ENCODE measurements around the gene PCDHB16. TPM values are rescaled to one million over a fixed set of nuclear protein-coding genes. Genes with fewer than 3 reads are reported as not detected.
"Not testable (repeated sequence)": the region's sequence is repeated elsewhere in the genome, so short reads cannot be mapped to it uniquely, and the experiment has no call there.

The PCDHB16 gene
- total RNA-seq, 1 experiment from 2014 or later, result 6.5 TPM

- Histone ChIP-seq H4K8ac (replicated peaks; ENCODE audit: insufficient read length, low read depth, low read length) (no peak within 1 kb of the TSS), H2AK5ac (ENCODE audit: insufficient read length, low read length) (no peak within 1 kb of the TSS), H3K79me1 (ENCODE audit: insufficient read depth, low read depth, low read length, poor library complexity, severe bottlenecking) (no peaks in the 10 kb centered on the region), H3K79me2 (ENCODE audit: insufficient read depth, low read length) (no peaks in the 10 kb centered on the region), H3K4me2 (ENCODE audit: insufficient read depth, insufficient read length, low read length) (no peak within 1 kb of the TSS), H3K9me3 (ENCODE audit: control insufficient read depth, low read depth, low read length) (no peaks in the 10 kb centered on the region), H2BK120ac (ENCODE audit: low read depth, low read length, poor library complexity, severe bottlenecking) (no peak within 1 kb of the TSS), H3K18ac (ENCODE audit: insufficient read length, low read depth, low read length) (no peak within 1 kb of the TSS), H3K27ac (ENCODE audit: insufficient read length, low read depth, low read length) (no peak within 1 kb of the TSS), H3K9ac (ENCODE audit: extremely low read depth, insufficient read length, low read length) (no peak within 1 kb of the TSS), H2BK5ac (ENCODE audit: insufficient read length, low read length) (no peak within 1 kb of the TSS), H3K56ac (ENCODE audit: insufficient read length, low read depth, low read length) (no peak within 1 kb of the TSS), H4K5ac (ENCODE audit: insufficient read length, low read depth, low read length) (no peak within 1 kb of the TSS), H2BK15ac (ENCODE audit: low read depth, low read length) (no peak within 1 kb of the TSS), H3K14ac (ENCODE audit: insufficient read depth, low read length) (no peak within 1 kb of the TSS), H2BK12ac (ENCODE audit: insufficient read length, low read depth, low read length) (no peak within 1 kb of the TSS), H4K91ac (ENCODE audit: insufficient read length, low read depth, low read length) (no peak within 1 kb of the TSS), H3K23me2 (ENCODE audit: insufficient read length, low read depth, low read length, poor library complexity, severe bottlenecking) (no peaks in the 10 kb centered on the region), H3K27me3 (ENCODE audit: insufficient read depth, low read length) (no peaks in the 10 kb centered on the region), H4K20me1 (ENCODE audit: control insufficient read depth, insufficient read depth, insufficient read length) (no peaks in the 10 kb centered on the region), H3K4ac (ENCODE audit: low read depth, low read length) (no peak within 1 kb of the TSS), H3T11ph (ENCODE audit: low read length) (no peak within 1 kb of the TSS), H3K23ac (ENCODE audit: insufficient read length, low read depth, low read length) (no peak within 1 kb of the TSS), H2BK20ac (ENCODE audit: low read depth, low read length, poor library complexity, severe bottlenecking) (no peak within 1 kb of the TSS), H3K4me1 (ENCODE audit: insufficient read depth, low read length) (no peaks in the 10 kb centered on the region), H2AFZ (ENCODE audit: low read length) (peak within 1 kb of the TSS; percentile 94)
- peak; percentile 88 for TF ChIP-seq CTCF (conservative IDR thresholded peaks at IDR 0.05)
- peaks cover 7 to 15% of the 10 kb centered on the region in 2 experiments for H3K4me1 Mint-ChIP-seq
- WGBS (ENCODE audit: extremely low coverage, insufficient read length, low lambda C conversion rate), result no CpG with 5 or more reads among the region's 9 CpGs
- H3K27me3 Mint-ChIP-seq (ENCODE audit: low read depth), result no peaks in the 10 kb centered on the region; the same call in none of the 2 replicates
- peaks cover 29 to 35% of the 10 kb centered on the region in 2 experiments for H3K9me3 Mint-ChIP-seq
- DNase-seq, result peak; percentile 59
- H3K27ac Mint-ChIP-seq, result peak within 1 kb of the TSS in 1 of 3 experiments; percentile 89; a peak in 1 of 7 replicates
- H3K36me3 Mint-ChIP-seq (ENCODE audit: insufficient read depth in 1 of 3, low read depth in 3 of 3), result peaks cover 13 to 33% (median 17%) of the 10 kb centered on the region in 3 experiments
- H3K4me3 Mint-ChIP-seq, result peak within 1 kb of the TSS in 1 of 2 experiments; percentile 50; a peak in 2 of 5 replicates
Observed at GRCh38 chr5:141186897-141187512, 4.8 kb downstream of the PCDHB16 start, which contains the start of gene PCDHB9. PCDHB9 (plus strand) TSS chr5:141187161; CDS start chr5:141187319, 158 bp downstream.

GRCh38 chr5:141188682-141189081 lies 6.5 kb downstream of the PCDHB16 start:
- not testable (repeated sequence) for H3K4me3 Mint-ChIP-seq; H3K14ac ChIP-seq (ENCODE audit: insufficient read depth, low read length); H4K8ac ChIP-seq (replicated peaks; ENCODE audit: insufficient read length, low read depth, low read length); H3K27me3 Mint-ChIP-seq (ENCODE audit: low read depth); H3K4ac ChIP-seq (ENCODE audit: low read depth, low read length); H2AK5ac ChIP-seq (ENCODE audit: insufficient read length, low read length); H3K23me2 ChIP-seq (ENCODE audit: insufficient read length, low read depth, low read length, poor library complexity, severe bottlenecking); H3K23ac ChIP-seq (ENCODE audit: insufficient read length, low read depth, low read length); H3K4me2 ChIP-seq (ENCODE audit: insufficient read depth, insufficient read length, low read length); H2BK12ac ChIP-seq (ENCODE audit: insufficient read length, low read depth, low read length); H2BK15ac ChIP-seq (ENCODE audit: low read depth, low read length); H3K79me2 ChIP-seq (ENCODE audit: insufficient read depth, low read length); H4K91ac ChIP-seq (ENCODE audit: insufficient read length, low read depth, low read length); H4K20me1 ChIP-seq (ENCODE audit: control insufficient read depth, insufficient read depth, insufficient read length); H3K9ac ChIP-seq (ENCODE audit: extremely low read depth, insufficient read length, low read length); H2BK20ac ChIP-seq (ENCODE audit: low read depth, low read length, poor library complexity, severe bottlenecking); H3K79me1 ChIP-seq (ENCODE audit: insufficient read depth, low read depth, low read length, poor library complexity, severe bottlenecking); H4K5ac ChIP-seq (ENCODE audit: insufficient read length, low read depth, low read length); H2AFZ ChIP-seq (ENCODE audit: low read length); DNase-seq; H3T11ph ChIP-seq (ENCODE audit: low read length); H3K27ac ChIP-seq (ENCODE audit: insufficient read length, low read depth, low read length); H3K27me3 ChIP-seq (ENCODE audit: insufficient read depth, low read length); H2BK5ac ChIP-seq (ENCODE audit: insufficient read length, low read length); H3K56ac ChIP-seq (ENCODE audit: insufficient read length, low read depth, low read length); H3K18ac ChIP-seq (ENCODE audit: insufficient read length, low read depth, low read length); H3K4me1 ChIP-seq (ENCODE audit: insufficient read depth, low read length); H3K9me3 ChIP-seq (ENCODE audit: control insufficient read depth, low read depth, low read length); H2BK120ac ChIP-seq (ENCODE audit: low read depth, low read length, poor library complexity, severe bottlenecking); H3K27ac Mint-ChIP-seq
- Mint-ChIP-seq H3K36me3 (ENCODE audit: insufficient read depth in 1 of 3, low read depth in 3 of 3) (peaks cover 12 to 29% (median 14%) of the 10 kb centered on the region in 3 experiments), H3K9me3 (peaks cover 27% of the 10 kb centered on the region in 2 experiments), H3K4me1 (peaks cover 7 to 10% of the 10 kb centered on the region in 2 experiments)
- no CpG with 5 or more reads among the region's 37 CpGs for WGBS (ENCODE audit: extremely low coverage, insufficient read length, low lambda C conversion rate)
